GM12892 (cell line): ENCODE measurements around the gene DCPS.

ENCODE experiments used
- POLR2AphosphoS5 ChIP-seq: IDR thresholded peaks from 2 replicates; pipeline ENCODE4 v1.6.1; 2011; ENCODE audit warnings: low read depth, low read length, control low read depth
- TAF1 ChIP-seq: IDR thresholded peaks from 2 replicates; pipeline ENCODE4 v1.6.1; 2011; ENCODE audit warnings: low read depth, mild to moderate bottlenecking, control low read depth, low read length, borderline replicate concordance

DNA sequence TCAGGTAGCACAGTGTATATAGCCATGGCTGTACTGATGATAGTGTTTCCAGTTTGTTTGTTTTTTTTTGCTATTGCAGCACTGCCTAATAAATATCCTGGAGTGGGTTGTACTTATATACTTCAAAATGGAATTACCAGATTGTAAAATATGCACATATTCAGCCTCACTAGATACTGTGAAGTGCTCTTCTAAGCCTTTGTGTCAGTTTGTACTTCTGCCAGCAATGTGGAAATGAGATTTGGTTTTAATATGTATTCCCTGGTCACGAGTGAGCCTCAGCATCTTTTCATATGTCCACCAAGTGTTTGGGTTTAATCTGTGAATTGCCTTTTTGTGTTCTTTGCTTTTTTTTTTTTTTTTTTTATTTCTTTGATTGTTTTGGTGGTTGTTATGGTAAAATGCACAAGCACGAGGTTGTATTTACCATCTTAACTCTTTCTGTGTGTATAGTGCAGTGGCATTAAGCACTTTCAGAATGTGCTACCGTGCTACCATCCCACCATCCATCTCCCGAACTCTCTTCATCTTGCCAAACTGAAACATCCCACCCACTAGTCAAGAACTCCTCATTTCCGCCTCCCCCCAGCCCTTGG, 86.5 kb downstream of the DCPS start:
- TF ChIP-seq TAF1: no peak
- TF ChIP-seq POLR2AphosphoS5: no peak
